ENCODE data around the gene RAVER2. TPM values are rescaled to one million over a fixed set of nuclear protein-coding genes. Genes with fewer than 3 reads are reported as not detected.

RAVER2 gene
- total RNA-seq, 1 experiment from 2014 or later: 20.3 TPM

DNA sequence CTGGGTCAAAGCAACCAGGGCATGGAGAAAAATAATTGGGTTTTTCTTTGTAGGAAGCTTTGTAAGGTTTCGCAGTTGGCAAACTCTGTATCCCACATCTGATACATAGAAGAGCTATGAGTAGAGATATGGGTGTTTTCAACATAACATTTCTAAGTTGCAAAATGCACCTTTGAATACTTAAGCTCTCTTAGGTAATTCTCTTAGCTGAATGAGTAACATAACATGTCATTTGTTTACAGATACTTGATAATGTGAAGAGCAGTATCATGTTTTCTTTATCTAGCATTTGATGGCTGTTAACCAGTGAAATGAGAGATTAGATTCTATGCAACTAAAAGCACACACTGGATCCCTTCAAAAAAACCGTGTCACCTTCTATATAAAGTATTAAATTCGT is 21.6 kb downstream of the RAVER2 start (continued):
- TF ChIP-seq, protein P1, sequence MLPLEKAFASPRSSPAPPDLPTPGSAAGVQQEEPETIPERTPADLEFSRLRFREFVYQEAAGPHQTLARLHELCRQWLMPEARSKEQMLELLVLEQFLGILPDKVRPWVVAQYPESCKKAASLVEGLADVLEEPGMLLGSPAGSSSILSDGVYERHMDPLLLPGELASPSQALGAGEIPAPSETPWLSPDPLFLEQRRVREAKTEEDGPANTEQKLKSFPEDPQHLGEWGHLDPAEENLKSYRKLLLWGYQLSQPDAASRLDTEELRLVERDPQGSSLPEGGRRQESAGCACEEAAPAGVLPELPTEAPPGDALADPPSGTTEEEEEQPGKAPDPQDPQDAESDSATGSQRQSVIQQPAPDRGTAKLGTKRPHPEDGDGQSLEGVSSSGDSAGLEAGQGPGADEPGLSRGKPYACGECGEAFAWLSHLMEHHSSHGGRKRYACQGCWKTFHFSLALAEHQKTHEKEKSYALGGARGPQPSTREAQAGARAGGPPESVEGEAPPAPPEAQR (CRISPR knock-in tag; IDR thresholded peaks at IDR 0.05): no peak
- TF ChIP-seq, protein P2, sequence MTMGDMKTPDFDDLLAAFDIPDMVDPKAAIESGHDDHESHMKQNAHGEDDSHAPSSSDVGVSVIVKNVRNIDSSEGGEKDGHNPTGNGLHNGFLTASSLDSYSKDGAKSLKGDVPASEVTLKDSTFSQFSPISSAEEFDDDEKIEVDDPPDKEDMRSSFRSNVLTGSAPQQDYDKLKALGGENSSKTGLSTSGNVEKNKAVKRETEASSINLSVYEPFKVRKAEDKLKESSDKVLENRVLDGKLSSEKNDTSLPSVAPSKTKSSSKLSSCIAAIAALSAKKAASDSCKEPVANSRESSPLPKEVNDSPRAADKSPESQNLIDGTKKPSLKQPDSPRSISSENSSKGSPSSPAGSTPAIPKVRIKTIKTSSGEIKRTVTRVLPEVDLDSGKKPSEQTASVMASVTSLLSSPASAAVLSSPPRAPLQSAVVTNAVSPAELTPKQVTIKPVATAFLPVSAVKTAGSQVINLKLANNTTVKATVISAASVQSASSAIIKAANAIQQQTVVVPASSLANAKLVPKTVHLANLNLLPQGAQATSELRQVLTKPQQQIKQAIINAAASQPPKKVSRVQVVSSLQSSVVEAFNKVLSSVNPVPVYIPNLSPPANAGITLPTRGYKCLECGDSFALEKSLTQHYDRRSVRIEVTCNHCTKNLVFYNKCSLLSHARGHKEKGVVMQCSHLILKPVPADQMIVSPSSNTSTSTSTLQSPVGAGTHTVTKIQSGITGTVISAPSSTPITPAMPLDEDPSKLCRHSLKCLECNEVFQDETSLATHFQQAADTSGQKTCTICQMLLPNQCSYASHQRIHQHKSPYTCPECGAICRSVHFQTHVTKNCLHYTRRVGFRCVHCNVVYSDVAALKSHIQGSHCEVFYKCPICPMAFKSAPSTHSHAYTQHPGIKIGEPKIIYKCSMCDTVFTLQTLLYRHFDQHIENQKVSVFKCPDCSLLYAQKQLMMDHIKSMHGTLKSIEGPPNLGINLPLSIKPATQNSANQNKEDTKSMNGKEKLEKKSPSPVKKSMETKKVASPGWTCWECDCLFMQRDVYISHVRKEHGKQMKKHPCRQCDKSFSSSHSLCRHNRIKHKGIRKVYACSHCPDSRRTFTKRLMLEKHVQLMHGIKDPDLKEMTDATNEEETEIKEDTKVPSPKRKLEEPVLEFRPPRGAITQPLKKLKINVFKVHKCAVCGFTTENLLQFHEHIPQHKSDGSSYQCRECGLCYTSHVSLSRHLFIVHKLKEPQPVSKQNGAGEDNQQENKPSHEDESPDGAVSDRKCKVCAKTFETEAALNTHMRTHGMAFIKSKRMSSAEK (CRISPR knock-in tag; IDR thresholded peaks at IDR 0.05; ENCODE audit: borderline replicate concordance): no peak
- TF ChIP-seq FOXJ3 (CRISPR knock-in tag; IDR thresholded peaks at IDR 0.05; ENCODE audit: borderline replicate concordance) (no peak), ZNF219 (CRISPR knock-in tag; IDR thresholded peaks at IDR 0.05; ENCODE audit: borderline replicate concordance) (no peak), SP1 (CRISPR knock-in tag; conservative IDR thresholded peaks at IDR 0.05) (no peak)

DNA sequence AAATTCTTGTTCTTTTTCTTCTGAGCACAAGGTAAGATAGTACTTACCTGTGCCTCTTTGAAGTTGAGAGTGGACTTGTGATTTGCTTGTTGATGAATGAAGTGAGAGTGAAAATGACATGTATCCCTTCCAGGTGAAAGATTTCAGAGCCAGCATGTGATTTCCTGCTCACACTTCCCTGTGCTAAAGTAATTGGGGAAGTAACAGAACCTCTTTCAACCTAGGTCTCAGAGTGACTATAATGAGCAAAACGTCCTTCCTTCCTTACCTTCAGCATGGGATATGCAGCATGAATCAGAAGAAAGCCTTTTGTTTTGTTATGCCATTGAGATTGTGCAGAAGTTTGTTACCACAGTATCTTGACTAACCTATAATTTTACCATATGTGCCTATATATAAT is 24.6 kb downstream of the RAVER2 start:
- Mint-ChIP-seq H3K9me3 (peaks cover 21% of the 10 kb centered on the region), H3K36me3 (peaks cover 31% of the 10 kb centered on the region), H3K27me3 (ENCODE audit: low read depth) (no peaks in the 10 kb centered on the region), H3K4me3 (no peak overlapping the region), H3K4me1 (no peaks in the 10 kb centered on the region), H3K27ac (no peak overlapping the region)
- ChIA-PET POLR2A (interaction anchor here (0.6 kb wide), 1 partner anchor 8 kb away, joined by 3 read pairs; no protein-coding TSS in a partner anchor), CTCF (no interaction called here)
- no peak for ATAC-seq
- no peak for DNase-seq (ENCODE audit: low spot score)
- TF ChIP-seq CREM (CRISPR knock-in tag; IDR thresholded peaks at IDR 0.05) (no peak), ZNF317 (CRISPR knock-in tag; IDR thresholded peaks at IDR 0.05; ENCODE audit: borderline replicate concordance, low read depth) (no peak), SOX15 (CRISPR knock-in tag; IDR thresholded peaks at IDR 0.05) (no peak), JAZF1 (CRISPR knock-in tag; IDR thresholded peaks at IDR 0.05) (no peak), SP1 (CRISPR knock-in tag; conservative IDR thresholded peaks at IDR 0.05) (no peak)
- TF ChIP-seq, protein P3, sequence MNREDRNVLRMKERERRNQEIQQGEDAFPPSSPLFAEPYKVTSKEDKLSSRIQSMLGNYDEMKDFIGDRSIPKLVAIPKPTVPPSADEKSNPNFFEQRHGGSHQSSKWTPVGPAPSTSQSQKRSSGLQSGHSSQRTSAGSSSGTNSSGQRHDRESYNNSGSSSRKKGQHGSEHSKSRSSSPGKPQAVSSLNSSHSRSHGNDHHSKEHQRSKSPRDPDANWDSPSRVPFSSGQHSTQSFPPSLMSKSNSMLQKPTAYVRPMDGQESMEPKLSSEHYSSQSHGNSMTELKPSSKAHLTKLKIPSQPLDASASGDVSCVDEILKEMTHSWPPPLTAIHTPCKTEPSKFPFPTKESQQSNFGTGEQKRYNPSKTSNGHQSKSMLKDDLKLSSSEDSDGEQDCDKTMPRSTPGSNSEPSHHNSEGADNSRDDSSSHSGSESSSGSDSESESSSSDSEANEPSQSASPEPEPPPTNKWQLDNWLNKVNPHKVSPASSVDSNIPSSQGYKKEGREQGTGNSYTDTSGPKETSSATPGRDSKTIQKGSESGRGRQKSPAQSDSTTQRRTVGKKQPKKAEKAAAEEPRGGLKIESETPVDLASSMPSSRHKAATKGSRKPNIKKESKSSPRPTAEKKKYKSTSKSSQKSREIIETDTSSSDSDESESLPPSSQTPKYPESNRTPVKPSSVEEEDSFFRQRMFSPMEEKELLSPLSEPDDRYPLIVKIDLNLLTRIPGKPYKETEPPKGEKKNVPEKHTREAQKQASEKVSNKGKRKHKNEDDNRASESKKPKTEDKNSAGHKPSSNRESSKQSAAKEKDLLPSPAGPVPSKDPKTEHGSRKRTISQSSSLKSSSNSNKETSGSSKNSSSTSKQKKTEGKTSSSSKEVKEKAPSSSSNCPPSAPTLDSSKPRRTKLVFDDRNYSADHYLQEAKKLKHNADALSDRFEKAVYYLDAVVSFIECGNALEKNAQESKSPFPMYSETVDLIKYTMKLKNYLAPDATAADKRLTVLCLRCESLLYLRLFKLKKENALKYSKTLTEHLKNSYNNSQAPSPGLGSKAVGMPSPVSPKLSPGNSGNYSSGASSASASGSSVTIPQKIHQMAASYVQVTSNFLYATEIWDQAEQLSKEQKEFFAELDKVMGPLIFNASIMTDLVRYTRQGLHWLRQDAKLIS (CRISPR knock-in tag; IDR thresholded peaks at IDR 0.05; ENCODE audit: borderline replicate concordance): no peak
- TF ChIP-seq, protein P4, sequence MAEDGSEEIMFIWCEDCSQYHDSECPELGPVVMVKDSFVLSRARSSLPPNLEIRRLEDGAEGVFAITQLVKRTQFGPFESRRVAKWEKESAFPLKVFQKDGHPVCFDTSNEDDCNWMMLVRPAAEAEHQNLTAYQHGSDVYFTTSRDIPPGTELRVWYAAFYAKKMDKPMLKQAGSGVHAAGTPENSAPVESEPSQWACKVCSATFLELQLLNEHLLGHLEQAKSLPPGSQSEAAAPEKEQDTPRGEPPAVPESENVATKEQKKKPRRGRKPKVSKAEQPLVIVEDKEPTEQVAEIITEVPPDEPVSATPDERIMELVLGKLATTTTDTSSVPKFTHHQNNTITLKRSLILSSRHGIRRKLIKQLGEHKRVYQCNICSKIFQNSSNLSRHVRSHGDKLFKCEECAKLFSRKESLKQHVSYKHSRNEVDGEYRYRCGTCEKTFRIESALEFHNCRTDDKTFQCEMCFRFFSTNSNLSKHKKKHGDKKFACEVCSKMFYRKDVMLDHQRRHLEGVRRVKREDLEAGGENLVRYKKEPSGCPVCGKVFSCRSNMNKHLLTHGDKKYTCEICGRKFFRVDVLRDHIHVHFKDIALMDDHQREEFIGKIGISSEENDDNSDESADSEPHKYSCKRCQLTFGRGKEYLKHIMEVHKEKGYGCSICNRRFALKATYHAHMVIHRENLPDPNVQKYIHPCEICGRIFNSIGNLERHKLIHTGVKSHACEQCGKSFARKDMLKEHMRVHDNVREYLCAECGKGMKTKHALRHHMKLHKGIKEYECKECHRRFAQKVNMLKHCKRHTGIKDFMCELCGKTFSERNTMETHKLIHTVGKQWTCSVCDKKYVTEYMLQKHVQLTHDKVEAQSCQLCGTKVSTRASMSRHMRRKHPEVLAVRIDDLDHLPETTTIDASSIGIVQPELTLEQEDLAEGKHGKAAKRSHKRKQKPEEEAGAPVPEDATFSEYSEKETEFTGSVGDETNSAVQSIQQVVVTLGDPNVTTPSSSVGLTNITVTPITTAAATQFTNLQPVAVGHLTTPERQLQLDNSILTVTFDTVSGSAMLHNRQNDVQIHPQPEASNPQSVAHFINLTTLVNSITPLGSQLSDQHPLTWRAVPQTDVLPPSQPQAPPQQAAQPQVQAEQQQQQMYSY (CRISPR knock-in tag; IDR thresholded peaks at IDR 0.05): no peak
